Prostate gland (tissue), 2 donors: ENCODE data around the gene PAK1.

ENCODE experiments used
- POLR2A ChIP-seq: fragments of 450-650 bp; IDR thresholded peaks from one replicate; pipeline ENCODE4 v1.6.1; 2016; ENCODE audit warnings: antibody characterized with exemption, mild to moderate bottlenecking
- POLR2AphosphoS5 ChIP-seq: sonication (generic); formaldehyde crosslinking; IDR thresholded peaks from one replicate; pipeline ENCODE4 v1.6.1; 2017; ENCODE audit warnings: antibody characterized with exemption
- TF ChIP-seq, protein P1 (sequence below), 4 experiments: fragments of 200-600 bp in 2 of 4; fragments of 450-650 bp in 2 of 4; sonication (generic) in 2 of 4; IDR thresholded peaks; 1 replicate in 3 of 4; 2 replicates in 1 of 4; pipeline ENCODE4 v1.5.1; 2016 to 2019; ENCODE audit warnings: antibody characterized with exemption in 4 of 4, mild to moderate bottlenecking in 2 of 4, moderate library complexity in 2 of 4

DNA sequence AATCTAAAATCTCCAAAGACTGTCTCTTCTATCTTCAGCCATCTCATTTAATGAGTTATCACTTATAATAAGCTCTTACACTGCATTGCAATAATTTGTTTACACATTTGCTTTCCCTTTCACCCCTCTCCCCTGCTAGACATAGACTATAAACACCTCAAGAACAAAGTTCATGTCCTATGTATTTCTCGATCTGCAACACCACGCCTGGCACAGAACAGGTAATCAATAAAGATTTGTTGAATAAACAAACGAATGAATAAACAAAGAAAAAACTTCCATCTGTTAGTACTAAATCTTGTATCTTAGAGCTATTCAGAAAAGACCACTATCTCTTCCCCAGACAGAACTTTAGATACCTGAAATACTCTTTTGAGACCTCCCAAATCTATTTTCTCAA lies 77.6 kb downstream of the PAK1 start:
- TF ChIP-seq, protein P1, sequence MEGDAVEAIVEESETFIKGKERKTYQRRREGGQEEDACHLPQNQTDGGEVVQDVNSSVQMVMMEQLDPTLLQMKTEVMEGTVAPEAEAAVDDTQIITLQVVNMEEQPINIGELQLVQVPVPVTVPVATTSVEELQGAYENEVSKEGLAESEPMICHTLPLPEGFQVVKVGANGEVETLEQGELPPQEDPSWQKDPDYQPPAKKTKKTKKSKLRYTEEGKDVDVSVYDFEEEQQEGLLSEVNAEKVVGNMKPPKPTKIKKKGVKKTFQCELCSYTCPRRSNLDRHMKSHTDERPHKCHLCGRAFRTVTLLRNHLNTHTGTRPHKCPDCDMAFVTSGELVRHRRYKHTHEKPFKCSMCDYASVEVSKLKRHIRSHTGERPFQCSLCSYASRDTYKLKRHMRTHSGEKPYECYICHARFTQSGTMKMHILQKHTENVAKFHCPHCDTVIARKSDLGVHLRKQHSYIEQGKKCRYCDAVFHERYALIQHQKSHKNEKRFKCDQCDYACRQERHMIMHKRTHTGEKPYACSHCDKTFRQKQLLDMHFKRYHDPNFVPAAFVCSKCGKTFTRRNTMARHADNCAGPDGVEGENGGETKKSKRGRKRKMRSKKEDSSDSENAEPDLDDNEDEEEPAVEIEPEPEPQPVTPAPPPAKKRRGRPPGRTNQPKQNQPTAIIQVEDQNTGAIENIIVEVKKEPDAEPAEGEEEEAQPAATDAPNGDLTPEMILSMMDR (IDR thresholded peaks at IDR 0.05) = no peak
- TF ChIP-seq POLR2A (no peak), POLR2AphosphoS5 (no peak)
